GM06990 (cell line): Measurements from ENCODE around the gene TMEM182.

Source experiments
- DNase-seq: peaks from one replicate; pipeline ENCODE4 v3.0.0-alpha.2; 2011; ENCODE audit not compliant: insufficient read length; ENCODE audit errors: extremely low read depth
- H3K27me3 ChIP-seq: replicated peaks from 2 replicates; pipeline ENCODE4 v1.6.0; 2011; ENCODE audit warnings: low read length; ENCODE audit not compliant: control insufficient read depth, insufficient read depth
- H3K36me3 ChIP-seq: 2 replicates; pipeline ENCODE4 v1.5.1; 2011; ENCODE audit warnings: low read length; ENCODE audit not compliant: control insufficient read depth, insufficient read depth
- H3K4me3 ChIP-seq: replicated peaks from 2 replicates; pipeline ENCODE4 v1.5.1; 2011; ENCODE audit warnings: low read depth, mild to moderate bottlenecking, control low read depth, low read length
- CTCF ChIP-seq: IDR thresholded peaks from 2 replicates; pipeline ENCODE4 v1.5.1; 2011; ENCODE audit warnings: low read length, control low read depth, mild to moderate bottlenecking, inconsistent platforms; ENCODE audit not compliant: insufficient read depth, poor library complexity, severe bottlenecking

TMEM182 gene

GRCh38 chr2:102761763-102762162, at the start of gene TMEM182:
TMEM182 (plus strand) TSS chr2:102762031; CDS start chr2:102762218, 187 bp downstream.
- H3K4me3 ChIP-seq, result no peak within 1 kb of the TSS
- TF ChIP-seq CTCF, result no peak
- no peaks in the 10 kb centered on the region for H3K36me3 ChIP-seq
- H3K27me3 ChIP-seq, result no peaks in the 10 kb centered on the region
- no peak for DNase-seq

DNA sequence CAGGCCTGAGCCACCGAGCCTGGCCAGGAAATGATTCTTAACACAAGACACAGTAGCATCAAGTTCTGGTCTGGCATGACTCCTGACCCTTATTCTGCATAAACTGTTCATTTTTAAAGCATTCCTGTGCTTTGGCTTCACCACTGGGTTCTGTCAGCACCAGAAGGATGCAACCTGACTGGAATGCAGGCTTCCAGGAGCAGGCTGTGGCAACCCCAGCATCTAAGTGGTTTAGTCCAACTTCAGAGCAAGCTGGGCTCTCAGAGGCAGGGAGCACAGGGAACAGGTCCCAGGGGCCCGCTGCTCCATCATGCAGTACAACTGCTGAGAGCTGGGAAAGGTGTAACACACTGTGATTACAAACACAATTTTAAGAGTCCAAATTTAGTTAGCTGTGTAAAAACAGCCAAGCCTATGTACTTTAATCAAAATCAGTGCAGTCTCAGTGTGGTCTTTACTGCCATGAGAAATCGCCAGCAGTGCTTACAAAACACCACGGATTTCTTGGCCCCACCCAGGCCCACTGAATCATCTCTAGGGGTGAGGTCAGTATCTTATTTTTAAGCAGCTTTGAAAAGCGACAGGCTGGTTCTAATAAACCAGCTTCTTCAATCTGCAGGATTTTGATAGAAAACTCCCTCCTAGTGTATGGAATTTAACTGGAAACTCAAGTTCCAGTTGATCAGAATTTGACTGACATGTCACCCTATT, 44.4 kb upstream of the TMEM182 start:
- Histone ChIP-seq H3K27me3 (no peaks in the 10 kb centered on the region), H3K4me3 (no peak overlapping the region), H3K36me3 (peaks cover 9% of the 10 kb centered on the region)
- no peak for DNase-seq
- TF ChIP-seq CTCF, result no peak

- Histone ChIP-seq H3K27me3 (no peaks in the 10 kb centered on the region), H3K4me3 (no peak overlapping the region), H3K36me3 (peaks cover 9% of the 10 kb centered on the region)
- no peak for TF ChIP-seq CTCF
- no peak for DNase-seq
Observed at GRCh38 chr2:102718387-102719316, 43.2 kb upstream of the TMEM182 start.

GRCh38 chr2:102724016-102724490, 37.8 kb upstream of the TMEM182 start:
- no peak overlapping the region for H3K4me3 ChIP-seq
- DNase-seq, result no peak
- no peak for TF ChIP-seq CTCF
- peaks cover 3% of the 10 kb centered on the region for H3K36me3 ChIP-seq
- no peaks in the 10 kb centered on the region for H3K27me3 ChIP-seq

- no peak for DNase-seq
- Histone ChIP-seq H3K27me3 (no peaks in the 10 kb centered on the region), H3K36me3 (peaks cover 3% of the 10 kb centered on the region; the same call in 1 of the 2 replicates), H3K4me3 (no peak overlapping the region)
- TF ChIP-seq CTCF, result no peak
Observed at GRCh38 chr2:102724553-102724952, 37.3 kb upstream of the TMEM182 start.
